HG02571 (cell line): ENCODE measurements around the gene NEK5.
"Not testable (repeated sequence)": the region's sequence is repeated elsewhere in the genome, so short reads cannot be mapped to it uniquely, and the experiment has no call there.

ENCODE experiments used
- ATAC-seq: cut with Tn5 transposase; IDR thresholded peaks from one replicate; pipeline ENCODE4 v1.9.1; 2021; ENCODE audit warnings: mild to moderate bottlenecking, moderate library complexity; ENCODE audit not compliant: unreplicated experiment

Gene NEK5

DNA sequence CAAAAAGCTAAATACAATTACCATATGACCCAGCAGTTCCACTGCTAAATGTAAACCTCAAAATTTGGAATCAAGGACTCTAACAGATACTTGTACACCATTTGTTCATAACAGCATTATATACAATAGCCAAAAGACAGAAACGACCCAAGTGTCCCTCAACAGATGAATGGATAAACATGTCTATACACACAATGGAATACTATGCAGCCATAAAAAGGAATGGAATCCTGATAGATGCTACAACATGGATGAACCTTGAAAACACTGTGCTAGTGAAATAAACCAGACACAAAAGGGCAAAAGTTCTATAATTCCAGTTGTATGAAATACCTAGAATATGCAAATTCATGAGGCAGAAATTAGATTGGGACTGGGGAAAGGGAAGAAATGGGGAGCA is 18.4 kb upstream of the NEK5 start:
- no peak for ATAC-seq

DNA sequence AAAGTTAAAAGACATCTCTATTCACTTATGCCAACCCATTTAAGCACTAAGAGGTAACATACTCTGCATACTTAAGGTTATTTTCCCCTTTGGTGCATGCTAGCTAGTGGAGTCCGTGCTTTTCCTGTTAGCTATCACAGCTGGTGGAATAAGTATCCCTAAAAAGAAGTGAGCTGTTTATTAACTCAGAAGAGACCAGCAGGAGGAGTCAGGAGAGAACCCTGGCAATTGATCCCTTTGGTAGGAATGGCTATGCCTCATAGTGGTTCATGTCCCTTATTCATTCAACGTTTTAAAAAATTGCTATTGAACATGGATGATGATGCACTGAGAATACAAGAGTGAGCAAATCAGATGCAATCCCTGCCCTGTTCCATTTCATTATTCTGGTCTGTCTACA is 12.4 kb upstream of the NEK5 start:
- ATAC-seq, result no peak

DNA sequence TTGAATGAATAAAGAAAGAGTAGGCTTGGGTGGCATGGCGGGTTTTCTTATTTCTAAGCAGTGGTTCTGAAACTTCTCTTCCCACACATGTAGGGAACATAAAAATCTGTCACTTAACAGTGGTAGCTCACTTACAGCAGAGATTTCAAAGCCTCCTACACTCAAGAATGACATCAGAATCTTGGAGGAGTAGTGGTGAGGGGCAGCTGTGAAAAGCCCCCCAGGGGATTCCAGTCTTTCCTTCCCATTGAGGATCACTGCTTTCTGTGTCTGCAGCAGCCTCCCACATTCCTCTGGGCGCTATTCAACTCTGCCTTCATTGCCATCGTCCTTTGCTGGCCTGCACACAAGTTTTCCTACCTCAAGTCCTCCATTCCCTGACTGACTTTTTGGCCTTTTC is 8.6 kb upstream of the NEK5 start:
- ATAC-seq, result no peak

DNA sequence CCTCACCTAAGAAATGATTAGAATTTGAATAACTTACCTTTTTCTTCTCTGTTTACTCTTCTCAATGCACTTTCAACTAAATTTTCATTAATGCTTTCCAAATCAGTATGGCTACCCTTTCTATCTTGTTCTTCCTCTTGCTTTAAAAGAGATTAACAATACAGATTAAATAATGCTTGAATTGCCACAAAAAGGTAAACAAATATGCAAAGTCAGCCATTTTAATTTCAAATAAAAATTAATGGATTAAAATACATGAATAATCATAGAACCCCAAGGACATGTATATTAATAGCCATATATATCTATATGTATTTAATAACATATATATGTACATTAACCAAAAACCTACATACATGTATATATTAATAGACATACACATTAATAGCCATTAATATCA is 7.9 kb upstream of the NEK5 start:
- ATAC-seq, result no peak

DNA sequence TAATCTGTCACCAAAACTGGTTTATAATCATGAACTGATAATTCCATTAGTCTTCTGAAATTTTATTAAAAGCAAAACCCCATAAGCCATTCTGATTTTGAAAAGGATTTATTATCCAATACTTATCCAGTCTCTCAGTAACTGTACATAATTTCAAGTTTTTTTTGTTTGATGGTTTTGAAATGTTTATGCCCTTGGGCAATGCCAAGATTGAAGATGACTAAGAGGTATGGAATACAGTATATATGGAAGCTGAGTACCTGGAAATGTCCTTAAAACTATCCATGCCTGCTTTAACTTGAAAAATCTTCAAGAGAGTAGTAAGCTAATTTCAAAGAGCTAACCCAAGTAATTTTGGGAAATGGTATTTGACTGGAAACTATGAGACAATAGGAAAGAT is 1.8 kb upstream of the NEK5 start:
- no peak for ATAC-seq

DNA sequence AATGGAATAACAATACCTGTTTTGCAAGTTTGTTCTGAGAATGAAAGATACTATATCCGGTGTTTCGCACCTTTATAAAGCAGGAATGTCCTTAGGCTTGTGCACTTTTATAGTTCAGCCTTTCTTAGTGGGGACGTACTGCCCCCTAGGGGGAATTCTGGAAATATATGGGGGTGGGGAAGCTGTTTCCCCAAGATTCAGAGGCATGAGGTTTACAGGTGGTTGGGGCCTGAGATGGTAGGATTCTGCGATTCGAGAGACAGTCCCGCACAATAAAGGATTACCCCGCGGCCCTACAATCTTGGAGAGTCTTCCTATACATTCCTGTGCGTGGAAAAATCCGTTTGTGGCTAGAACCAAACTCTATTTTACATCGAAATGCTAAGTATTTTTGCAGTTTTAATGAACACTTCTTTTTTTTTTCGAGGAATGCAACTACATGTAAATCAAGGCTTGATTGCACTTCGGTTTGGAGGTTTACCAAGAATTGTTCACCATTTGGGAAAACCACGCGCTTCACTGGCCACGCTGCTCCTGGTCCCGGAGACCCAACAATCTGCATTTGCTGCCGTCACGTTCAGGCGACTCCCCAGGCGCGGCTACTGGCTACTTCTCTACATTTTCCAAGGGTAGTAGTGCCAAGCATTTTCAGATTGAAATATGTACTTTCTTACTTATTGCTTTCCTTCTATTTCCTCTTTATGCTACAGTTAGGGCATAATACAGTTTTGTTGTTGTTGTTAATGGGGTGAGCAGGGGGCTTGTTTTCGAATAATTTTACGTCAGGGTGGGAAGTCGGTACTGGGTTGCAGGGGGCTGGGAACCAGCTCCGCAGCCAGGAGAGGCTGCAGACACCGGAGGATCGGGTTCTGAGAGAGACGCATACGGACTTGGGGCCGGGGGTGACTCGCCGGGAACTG is 830 bp downstream of the NEK5 start:
- ATAC-seq, result no peak

DNA sequence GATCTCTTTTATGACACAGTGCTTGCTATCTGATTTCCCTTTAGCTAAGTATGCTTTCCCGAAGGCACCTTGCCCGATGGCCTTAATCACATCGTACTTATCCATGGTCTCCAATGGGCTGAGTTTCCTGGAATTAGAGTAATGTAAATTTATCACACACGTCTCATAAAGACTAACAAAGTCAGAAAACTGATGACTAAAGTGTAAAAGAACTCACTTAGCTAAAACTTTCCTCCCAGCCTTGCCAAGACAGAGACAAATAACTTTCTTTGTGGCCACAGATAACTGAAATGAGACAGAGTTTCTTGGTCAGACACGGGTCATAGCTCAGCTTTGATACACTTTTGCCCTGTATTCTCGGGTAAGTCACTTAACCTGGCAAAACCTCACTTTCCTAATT is 1.5 kb downstream of the NEK5 start:
- no peak for ATAC-seq

DNA sequence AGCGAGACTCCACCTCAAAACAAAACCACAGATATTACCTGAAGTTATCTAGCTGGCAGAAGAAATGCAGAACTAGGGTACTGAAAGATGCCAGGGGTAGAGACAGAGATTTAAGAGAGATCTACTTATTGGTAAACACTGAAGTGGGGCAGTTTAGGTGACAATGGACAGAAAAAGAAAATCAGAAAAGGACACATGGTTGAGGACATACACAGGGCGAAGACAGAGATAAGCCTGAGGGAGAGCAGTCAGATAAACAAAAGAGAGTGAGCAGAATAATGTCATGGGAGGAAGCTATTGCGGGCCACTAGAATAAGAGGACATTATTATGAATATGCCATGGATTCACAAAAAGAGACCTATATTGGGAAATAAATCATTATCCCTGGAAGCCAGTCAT is 3.3 kb downstream of the NEK5 start:
- no peak for ATAC-seq

DNA sequence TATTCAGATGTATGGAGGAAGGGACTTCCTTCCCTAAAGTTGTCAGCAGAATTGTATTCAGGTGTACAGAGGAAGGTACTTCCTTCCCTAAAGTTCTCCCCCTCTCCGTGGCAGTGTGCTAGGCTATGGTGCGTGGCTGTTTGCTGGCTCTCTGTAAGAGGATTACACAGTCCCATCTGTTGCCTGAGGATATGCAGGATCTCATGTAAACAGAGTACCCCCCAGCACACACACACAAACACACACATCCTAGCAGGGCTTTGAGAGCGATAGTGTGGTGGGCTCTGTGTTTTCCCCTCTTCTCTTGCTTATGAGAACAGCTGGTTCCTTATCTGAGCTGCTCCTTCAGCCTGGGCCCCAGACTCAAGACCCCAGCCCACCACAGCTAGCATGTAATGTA is 10.3 kb downstream of the NEK5 start:
- ATAC-seq, result no peak

DNA sequence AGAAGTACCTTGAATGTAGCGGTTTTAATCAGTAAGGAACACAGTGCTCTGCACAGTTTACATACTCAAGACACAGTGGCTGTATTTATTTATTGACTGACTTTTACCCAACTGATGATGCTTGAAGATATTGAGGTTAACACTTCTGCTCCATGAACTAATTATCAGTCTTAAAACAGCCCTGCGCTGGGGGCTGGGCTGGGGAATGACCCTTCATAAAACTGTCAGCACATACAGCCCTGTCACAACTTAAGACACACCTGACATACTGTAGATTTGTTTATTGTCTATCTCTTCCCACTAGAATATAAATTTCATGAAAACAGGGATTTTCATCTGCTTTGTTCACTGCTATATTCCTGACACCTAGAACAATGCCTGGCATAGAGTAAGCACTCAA is 10.8 kb downstream of the NEK5 start:
- ATAC-seq, result no peak

DNA sequence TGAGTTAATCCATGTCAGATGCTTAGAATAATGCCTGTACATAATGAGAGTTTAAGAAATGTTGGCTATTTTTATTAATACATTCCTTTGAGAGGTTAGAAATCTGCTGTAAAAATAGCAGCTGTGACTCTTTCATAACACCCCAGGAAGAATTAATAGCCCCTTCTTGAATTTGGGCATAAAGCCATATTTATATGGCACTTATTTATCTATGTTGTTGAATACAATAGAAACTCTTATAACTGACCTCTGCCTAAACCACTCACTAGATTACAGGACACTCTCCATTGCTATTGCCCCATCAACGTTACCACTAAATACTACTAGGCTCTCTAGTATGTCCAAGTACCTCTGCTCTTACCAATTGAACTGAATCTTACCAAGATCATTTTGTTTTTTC is 16.3 kb downstream of the NEK5 start:
- ATAC-seq, result no peak

DNA sequence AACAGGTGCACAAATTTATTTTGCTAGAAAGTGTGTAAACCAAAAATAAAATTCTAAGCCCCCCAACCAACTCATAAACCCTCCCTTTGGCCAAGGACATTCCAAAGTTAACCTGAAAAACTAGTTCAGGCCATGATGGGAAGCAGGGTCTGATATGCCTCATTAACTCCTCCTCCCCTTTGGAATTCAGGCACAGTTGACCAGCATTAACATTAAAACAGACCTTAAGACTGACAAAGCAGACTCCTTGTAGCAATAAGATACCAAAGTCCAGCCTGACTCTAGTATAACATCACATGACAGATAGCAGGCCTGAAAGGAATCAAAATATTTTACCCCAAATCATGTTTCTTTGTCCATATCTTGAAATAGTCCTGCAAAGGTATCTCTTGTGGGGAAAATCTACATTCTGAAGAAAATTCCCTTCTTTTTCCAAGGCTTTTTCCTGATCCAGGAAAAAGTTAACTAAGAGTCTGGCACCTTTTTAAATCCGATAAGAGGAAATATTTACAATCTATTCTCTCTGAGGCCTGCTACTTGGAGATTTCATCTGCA is 19.7 kb downstream of the NEK5 start:
- no peak for ATAC-seq

DNA sequence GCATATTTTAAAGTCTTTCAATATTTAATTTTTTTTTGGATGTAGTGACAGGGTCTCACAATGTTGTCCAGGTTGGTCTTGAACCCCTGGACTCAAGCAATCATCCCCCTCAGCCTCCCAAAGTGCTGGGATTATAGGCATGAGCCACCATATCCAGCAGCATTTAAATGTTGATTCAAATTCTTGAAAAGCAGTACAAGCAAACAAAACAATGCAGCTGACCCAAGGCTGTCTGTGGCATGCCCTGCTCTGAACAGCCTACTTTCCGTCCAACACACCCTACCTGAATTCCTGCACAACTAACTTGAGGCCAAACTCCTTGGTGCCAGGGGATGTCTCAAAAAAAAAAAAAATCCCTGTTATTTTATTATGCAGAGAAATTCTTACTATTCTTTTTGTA is 23.0 kb downstream of the NEK5 start:
- no peak for ATAC-seq

DNA sequence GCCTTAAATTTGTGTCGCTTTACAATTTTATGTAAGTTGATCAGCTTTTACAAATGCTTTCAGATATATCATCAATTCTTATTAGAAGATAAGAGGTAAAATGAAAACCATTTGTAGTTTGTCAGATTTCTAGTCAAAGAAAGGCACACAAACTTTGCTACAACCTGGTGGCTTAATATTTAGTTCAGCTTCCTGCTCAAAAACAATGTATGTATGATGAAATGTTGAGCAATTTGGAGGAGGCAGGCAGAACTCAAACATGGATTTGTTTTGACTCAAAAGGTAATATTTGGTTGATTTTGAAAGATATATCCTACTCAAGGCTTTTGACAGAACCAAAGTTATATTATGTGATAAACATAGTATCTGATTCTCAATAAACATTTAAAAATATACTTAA is 24.2 kb downstream of the NEK5 start:
- no peak for ATAC-seq

DNA sequence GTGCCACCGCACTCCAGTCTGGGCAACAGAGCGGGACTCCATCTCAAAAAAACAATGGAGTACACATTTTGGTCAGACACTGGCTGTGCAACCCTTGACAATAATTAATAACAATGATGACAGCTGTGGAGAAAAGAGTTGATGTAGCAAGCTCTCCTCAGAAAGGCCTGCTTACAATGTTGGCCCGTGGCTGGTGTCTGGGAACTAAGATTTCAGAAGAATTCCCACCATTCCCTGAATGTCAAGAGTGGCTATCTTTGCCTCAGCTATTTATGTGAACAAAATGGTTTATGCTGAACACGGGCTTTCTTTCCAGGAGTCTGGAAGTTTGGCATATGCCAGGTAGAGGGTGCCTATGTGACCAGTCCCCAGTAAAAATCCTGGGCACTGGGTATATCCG is 25.5 kb downstream of the NEK5 start:
- ATAC-seq, result no peak

DNA sequence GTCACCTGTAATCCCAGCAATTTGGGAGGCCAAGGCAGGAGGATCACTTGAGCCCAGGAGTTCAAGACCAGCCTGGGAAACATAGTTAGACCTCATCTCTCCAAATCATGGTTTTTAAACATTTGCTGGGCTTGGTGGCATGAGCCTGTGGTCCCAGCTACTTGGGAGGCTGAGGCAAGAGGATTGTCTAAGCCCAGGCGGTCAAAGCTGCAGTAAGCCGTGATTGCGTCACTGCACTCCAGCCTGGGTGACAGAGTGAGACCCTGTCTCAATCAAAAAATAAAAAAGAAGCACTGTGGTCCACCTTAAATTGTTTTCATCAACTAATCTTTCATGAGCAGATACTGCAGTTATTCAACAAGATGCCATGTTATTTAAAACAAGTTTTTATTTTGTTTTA is 26.4 kb downstream of the NEK5 start:
- not testable (repeated sequence) for ATAC-seq

DNA sequence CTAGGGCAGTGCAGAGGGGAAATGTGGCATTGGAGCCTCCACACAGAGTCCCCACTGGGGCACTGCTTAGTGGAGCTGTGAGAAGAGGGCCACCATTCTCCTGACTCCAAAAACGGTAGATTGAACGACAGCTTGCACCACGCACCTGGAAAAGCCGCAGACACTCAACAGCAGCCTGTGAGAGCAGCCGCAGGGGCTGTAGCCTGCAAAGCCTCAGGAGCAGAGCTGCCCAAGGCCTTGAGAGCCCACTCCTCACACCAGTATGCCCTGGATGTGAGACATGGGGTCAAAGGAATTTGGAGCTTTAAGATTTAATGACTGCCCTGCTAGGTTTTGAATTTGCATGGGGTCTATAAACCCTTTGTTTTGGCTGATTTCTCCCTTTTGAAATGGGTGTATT is 31.7 kb downstream of the NEK5 start:
- ATAC-seq, result no peak

DNA sequence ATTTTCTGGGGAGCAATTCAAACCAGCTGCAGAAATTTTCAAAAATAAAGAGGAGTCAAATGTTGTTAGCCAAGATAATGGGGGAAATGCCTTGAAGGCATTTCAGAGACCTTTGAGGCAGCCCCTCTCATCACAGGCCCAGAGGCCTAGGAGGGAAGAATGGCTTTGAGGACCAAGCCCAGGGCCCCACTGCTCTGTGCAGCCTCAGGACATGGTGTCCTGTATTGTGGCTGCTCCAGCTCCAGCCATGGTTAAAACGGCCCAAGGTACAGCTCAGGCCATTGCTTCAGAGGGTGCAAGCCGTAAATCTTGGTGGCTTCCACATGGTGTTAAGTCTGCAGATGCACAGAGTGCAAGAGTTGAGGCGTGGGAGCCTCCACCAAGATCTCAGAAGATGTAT is 32.1 kb downstream of the NEK5 start:
- no peak for ATAC-seq

DNA sequence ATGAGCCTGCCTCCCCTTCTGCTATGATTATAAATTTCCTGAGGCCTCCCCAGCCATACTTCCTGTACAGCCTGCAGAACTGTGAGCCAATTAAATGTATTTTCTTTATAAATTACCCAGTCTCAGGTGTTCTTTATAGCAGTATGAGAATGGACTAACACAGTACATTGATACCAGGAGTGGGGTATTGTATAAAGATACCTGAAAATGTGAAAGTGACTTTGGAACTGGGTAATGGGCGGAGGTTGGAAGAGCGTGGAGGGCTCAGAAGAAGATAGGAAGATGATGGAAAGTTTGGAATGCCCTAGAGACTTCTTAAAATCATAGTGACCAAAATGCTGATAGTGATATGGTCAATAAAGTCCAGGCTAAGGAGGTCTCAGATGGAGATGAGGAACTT is 32.8 kb downstream of the NEK5 start:
- no peak for ATAC-seq

DNA sequence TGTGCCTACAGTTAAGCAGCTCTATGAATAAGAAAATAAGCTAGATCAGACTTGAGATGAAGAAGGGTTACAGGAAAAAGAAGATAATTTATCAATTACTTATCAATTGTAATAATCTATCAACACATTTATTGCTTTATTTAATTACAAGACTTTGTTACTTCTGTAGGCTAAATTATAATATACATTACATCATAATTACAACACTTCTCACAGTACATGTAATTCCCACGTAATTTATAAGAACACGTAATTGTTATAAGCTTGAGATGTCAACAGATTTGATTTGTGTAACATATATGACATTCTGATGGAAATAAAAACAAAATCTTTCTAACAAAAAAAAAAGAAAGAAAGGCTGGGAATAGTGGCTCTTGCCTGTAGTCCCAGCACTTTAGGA is 36.8 kb downstream of the NEK5 start:
- ATAC-seq, result no peak

DNA sequence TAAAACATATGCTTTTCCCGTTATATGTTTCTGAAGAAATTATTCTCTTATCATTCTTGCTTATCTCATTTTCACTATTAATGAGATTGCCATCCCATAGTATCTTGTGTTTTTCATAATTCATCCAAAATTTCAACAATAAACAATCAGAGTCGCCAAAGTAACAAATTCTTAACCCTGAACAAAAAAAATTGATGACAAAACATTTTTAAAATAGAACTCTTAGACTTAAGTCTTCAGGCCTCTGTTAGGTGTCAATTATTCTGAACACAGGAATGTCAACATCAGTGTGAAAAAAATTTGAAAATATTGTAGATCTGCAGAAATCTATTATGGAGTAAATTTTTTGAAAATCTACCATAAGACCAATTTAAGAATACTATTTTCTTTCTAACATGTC is 37.4 kb downstream of the NEK5 start:
- no peak for ATAC-seq

DNA sequence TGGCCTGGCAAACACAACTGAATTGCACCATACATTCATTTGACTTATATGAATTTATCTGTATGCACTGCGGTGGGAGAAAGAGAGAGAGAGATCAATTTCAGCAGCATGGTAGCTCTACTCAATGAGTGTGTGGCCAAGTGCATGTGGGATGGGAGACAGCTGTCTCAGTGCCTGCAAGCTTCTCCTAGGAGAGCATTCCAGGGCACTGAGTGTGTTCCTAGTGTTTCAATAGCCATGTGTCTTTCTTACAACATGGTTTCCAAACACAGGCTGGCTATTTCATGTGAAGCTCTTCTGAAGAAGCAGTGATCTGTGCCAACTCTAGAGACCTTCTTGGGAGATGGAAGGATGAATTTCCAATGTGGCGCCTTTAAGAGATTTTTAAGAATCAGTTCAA is 43.5 kb downstream of the NEK5 start:
- no peak for ATAC-seq

DNA sequence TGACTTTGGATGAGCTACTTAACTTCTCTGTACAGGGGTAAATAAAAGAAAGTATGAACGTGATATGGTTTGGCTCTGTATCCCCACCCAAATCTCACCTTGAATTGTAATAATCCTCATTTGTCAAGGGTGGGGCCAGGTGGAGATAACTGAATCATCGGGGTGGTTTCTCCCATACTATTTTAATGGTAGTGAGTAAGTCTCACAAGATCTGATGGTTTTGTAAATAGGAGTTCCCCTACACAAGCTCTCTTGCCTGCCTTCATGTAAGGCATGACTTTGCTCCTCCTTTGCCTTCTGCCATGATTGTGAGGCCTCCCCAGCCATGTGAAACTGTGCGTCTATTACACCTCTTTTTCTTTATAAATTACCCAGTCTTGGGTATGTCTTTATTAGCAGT is 43.9 kb downstream of the NEK5 start:
- not testable (repeated sequence) for ATAC-seq
